Measurements from ENCODE around the gene RSL1D1.
"Not testable (repeated sequence)": the region's sequence is repeated elsewhere in the genome, so short reads cannot be mapped to it uniquely, and the experiment has no call there.

GRCh38 chr16:11823645-11824044 is 27.7 kb downstream of the RSL1D1 start:
- TF ChIP-seq POLR2AphosphoS5 (IDR thresholded peaks at IDR 0.05); TAF1 (IDR thresholded peaks at IDR 0.05; ENCODE audit: low read depth); CTCF (IDR thresholded peaks at IDR 0.05; ENCODE audit: poor library complexity, severe bottlenecking); MXI1 (conservative IDR thresholded peaks at IDR 0.05; ENCODE audit: poor library complexity, severe bottlenecking); EZH2 (IDR thresholded peaks at IDR 0.05; ENCODE audit: borderline replicate concordance, insufficient read depth, low read length, poor library complexity, severe bottlenecking); RAD21 (conservative IDR thresholded peaks at IDR 0.05): not testable (repeated sequence)
- TF ChIP-seq, protein P1, sequence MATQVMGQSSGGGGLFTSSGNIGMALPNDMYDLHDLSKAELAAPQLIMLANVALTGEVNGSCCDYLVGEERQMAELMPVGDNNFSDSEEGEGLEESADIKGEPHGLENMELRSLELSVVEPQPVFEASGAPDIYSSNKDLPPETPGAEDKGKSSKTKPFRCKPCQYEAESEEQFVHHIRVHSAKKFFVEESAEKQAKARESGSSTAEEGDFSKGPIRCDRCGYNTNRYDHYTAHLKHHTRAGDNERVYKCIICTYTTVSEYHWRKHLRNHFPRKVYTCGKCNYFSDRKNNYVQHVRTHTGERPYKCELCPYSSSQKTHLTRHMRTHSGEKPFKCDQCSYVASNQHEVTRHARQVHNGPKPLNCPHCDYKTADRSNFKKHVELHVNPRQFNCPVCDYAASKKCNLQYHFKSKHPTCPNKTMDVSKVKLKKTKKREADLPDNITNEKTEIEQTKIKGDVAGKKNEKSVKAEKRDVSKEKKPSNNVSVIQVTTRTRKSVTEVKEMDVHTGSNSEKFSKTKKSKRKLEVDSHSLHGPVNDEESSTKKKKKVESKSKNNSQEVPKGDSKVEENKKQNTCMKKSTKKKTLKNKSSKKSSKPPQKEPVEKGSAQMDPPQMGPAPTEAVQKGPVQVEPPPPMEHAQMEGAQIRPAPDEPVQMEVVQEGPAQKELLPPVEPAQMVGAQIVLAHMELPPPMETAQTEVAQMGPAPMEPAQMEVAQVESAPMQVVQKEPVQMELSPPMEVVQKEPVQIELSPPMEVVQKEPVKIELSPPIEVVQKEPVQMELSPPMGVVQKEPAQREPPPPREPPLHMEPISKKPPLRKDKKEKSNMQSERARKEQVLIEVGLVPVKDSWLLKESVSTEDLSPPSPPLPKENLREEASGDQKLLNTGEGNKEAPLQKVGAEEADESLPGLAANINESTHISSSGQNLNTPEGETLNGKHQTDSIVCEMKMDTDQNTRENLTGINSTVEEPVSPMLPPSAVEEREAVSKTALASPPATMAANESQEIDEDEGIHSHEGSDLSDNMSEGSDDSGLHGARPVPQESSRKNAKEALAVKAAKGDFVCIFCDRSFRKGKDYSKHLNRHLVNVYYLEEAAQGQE (IDR thresholded peaks at IDR 0.05; ENCODE audit: borderline replicate concordance), result not testable (repeated sequence)
